GM12865 (cell line): ENCODE data around the gene IGSF23.
"Not testable (repeated sequence)": the region's sequence is repeated elsewhere in the genome, so short reads cannot be mapped to it uniquely, and the experiment has no call there.

ENCODE experiments used
- DNase-seq: peaks from one replicate; pipeline ENCODE4 v3.0.0; 2010; ENCODE audit warnings: low read depth
- H3K4me3 ChIP-seq: 2 replicates; pipeline ENCODE4 v1.5.1; 2011; ENCODE audit warnings: mild to moderate bottlenecking, low read depth, low read length, control low read depth
- TF ChIP-seq, protein P1 (sequence below): IDR thresholded peaks from 2 replicates; pipeline ENCODE4 v1.5.1; 2011; ENCODE audit warnings: low read length, control low read depth, low read depth, inconsistent platforms; ENCODE audit not compliant: insufficient read depth; ENCODE audit errors: missing control alignments

Gene IGSF23

DNA sequence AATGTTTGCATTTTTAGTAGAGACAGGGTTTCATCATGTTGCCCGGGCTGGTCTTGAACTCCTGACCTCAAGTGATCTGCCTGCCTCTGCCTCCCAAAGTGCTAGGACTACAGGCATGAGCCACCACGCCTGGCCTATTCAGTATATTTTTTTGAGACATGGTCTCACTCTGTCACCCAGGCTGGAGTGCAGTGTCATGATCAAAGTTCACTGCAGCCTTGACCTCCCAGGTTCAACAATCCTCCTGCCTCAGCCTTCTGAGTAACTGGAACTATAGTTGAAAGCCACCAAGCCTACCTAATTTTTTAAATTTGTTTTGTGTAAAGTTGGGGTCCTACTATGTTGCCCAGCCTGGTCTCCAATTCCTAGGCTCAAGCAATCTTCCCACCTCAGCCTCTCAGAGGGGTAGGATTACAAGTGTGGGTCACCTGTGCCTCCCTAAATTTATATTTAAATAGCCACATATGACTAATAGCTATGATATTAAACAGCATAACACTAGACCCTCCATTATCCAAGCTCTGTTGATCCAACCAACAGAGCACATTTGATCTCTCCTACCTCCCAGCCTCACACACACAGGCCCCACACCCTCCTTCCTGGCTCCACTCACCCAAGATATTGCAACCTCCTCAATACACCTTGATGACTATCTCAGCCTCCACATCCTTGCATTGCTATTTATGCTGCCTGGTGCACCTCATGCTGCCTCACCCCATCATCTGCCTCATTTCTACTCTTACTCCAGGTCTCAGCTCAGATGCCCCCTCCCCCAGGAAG is 55.8 kb downstream of the IGSF23 start:
- no peak for DNase-seq
- TF ChIP-seq, protein P1, sequence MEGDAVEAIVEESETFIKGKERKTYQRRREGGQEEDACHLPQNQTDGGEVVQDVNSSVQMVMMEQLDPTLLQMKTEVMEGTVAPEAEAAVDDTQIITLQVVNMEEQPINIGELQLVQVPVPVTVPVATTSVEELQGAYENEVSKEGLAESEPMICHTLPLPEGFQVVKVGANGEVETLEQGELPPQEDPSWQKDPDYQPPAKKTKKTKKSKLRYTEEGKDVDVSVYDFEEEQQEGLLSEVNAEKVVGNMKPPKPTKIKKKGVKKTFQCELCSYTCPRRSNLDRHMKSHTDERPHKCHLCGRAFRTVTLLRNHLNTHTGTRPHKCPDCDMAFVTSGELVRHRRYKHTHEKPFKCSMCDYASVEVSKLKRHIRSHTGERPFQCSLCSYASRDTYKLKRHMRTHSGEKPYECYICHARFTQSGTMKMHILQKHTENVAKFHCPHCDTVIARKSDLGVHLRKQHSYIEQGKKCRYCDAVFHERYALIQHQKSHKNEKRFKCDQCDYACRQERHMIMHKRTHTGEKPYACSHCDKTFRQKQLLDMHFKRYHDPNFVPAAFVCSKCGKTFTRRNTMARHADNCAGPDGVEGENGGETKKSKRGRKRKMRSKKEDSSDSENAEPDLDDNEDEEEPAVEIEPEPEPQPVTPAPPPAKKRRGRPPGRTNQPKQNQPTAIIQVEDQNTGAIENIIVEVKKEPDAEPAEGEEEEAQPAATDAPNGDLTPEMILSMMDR, result no peak
- no peak overlapping the region for H3K4me3 ChIP-seq

DNA sequence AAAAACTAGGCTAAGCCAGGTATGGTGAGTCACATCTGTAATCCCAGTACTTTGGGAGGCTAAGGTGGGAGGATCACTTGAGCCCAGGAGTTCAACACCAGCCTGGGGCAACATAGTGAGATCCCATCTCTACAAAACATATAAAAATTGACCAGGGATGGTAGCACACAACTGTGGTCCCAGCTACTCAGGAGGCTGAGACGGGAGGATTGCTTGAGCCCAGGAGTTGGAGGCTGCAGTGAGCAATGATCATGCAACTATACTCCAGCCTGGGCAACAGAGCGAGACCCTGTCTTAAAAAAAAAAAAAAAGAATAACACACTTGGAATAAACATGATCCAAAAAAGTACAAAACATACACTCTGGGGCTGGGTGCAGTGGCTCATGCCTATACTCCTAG is 56.7 kb downstream of the IGSF23 start:
- not testable (repeated sequence) for DNase-seq

GRCh38 chr19:44671400-44671799 is 58.0 kb downstream of the IGSF23 start, which contains the start of gene CEACAM19:
Gene CEACAM19, plus strand, starts transcription at chr19:44671482. Its CDS starts 450 bp downstream, at chr19:44671932.
- TF ChIP-seq, protein P1, result no peak
- no peak within 1 kb of the TSS for H3K4me3 ChIP-seq
- DNase-seq, result peak; percentile 54

More for the DNA sequence above, 56.7 kb downstream of the IGSF23 start:
- not testable (repeated sequence) for H3K4me3 ChIP-seq

- TF ChIP-seq, protein P1, result no peak
- no peak overlapping the region for H3K4me3 ChIP-seq
- no peak for DNase-seq
These were observed 58.9 kb downstream of the IGSF23 start for GRCh38 chr19:44672226-44672625.

DNA sequence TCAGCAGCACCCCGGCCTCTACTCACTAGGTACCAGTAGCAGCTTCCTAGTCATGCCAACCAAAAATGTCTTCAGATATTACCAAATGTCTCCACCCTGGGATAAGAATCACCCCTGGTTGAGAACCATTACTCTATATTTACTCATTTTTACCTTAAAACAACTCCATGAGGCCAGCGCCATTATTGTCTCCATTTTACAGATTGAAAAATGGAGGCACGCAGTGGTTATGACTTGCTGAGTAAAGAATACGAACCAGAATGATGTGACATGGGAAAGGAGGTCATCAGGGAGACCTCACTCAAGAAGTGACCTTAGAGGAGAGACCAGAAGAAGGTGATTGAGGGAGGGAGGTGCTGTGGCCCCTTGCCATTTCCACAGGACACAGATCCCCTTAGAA is 60.1 kb downstream of the IGSF23 start:
- no peak overlapping the region for H3K4me3 ChIP-seq
- TF ChIP-seq, protein P1, result no peak
- no peak for DNase-seq

- TF ChIP-seq, protein P1, result no peak
- DNase-seq, result no peak
- no peak overlapping the region for H3K4me3 ChIP-seq
These were observed 62.2 kb downstream of the IGSF23 start for GRCh38 chr19:44675521-44675920.

- TF ChIP-seq, protein P1, result no peak
- no peak overlapping the region for H3K4me3 ChIP-seq
- peak; percentile 28 for DNase-seq
These were observed 63.9 kb downstream of the IGSF23 start for GRCh38 chr19:44677019-44677811.
